Measurements from ENCODE around the gene WDR46. TPM values are rescaled to one million over a fixed set of nuclear protein-coding genes. Genes with fewer than 3 reads are reported as not detected.
A peak's percentile ranks its signal among the peaks of the same experiment; 100 is the strongest.
"Not testable (repeated sequence)": the region's sequence is repeated elsewhere in the genome, so short reads cannot be mapped to it uniquely, and the experiment has no call there.

The WDR46 gene
- total and polyA plus RNA-seq, 2 experiments from 2014 or later, result 34.8 to 70.4 TPM

GRCh38 chr6:33272275-33273128 lies 16.5 kb downstream of the WDR46 start:
- Histone ChIP-seq H3K4me1 (ENCODE audit: low read depth) (peaks cover 10% of the 10 kb centered on the region), H3K9me3 (ENCODE audit: low read depth) (no peaks in the 10 kb centered on the region), H3K4me3 (peak overlapping the region; percentile 84), H3K27me3 (no peaks in the 10 kb centered on the region), H3K27ac (peak overlapping the region; percentile 99), H3K36me3 (peaks cover 40% of the 10 kb centered on the region)
- DNase-seq (ENCODE audit: low read depth in 1 of 2, low spot score in 1 of 2), result no peak
- TF ChIP-seq CTCF (IDR thresholded peaks at IDR 0.05; ENCODE audit: low read depth, low read length), result no peak

GRCh38 chr6:33271468-33272274 lies 17.4 kb downstream of the WDR46 start, which contains the start of the genes RPS18 and VPS52:
TSS of gene RPS18 (plus strand) at chr6:33272075. CDS start at chr6:33272120, 45 bp downstream.
TSS of gene VPS52 (minus strand) at chr6:33271876. CDS start at chr6:33271675, 201 bp downstream.
- Histone ChIP-seq H3K4me1 (ENCODE audit: low read depth) (peaks cover 10% of the 10 kb centered on the region), H3K27ac (peak within 1 kb of the TSS; percentile 99), H3K27me3 (no peaks in the 10 kb centered on the region), H3K36me3 (peaks cover 49% of the 10 kb centered on the region), H3K4me3 (peak within 1 kb of the TSS; percentile 84), H3K9me3 (ENCODE audit: low read depth) (no peaks in the 10 kb centered on the region)
- DNase-seq (ENCODE audit: low read depth in 1 of 2, low spot score in 1 of 2), result peak; percentile 100
- no peak for TF ChIP-seq CTCF (IDR thresholded peaks at IDR 0.05; ENCODE audit: low read depth, low read length)

- Histone ChIP-seq H3K27ac (peak overlapping the region; percentile 99), H3K27me3 (no peaks in the 10 kb centered on the region), H3K9me3 (ENCODE audit: low read depth) (no peaks in the 10 kb centered on the region), H3K36me3 (peaks cover 51% of the 10 kb centered on the region), H3K4me1 (ENCODE audit: low read depth) (peaks cover 10% of the 10 kb centered on the region), H3K4me3 (peak overlapping the region; percentile 84)
- no peak for TF ChIP-seq CTCF (IDR thresholded peaks at IDR 0.05; ENCODE audit: low read depth, low read length)
- DNase-seq (ENCODE audit: low read depth in 1 of 2, low spot score in 1 of 2), result no peak
These were observed 17.9 kb downstream of the WDR46 start for GRCh38 chr6:33271117-33271467.

GRCh38 chr6:33264015-33264414 lies 25.0 kb downstream of the WDR46 start:
- Histone ChIP-seq H3K9me3 (ENCODE audit: low read depth) (no peaks in the 10 kb centered on the region), H3K4me3 (no peak overlapping the region), H3K27ac (no peak overlapping the region), H3K4me1 (ENCODE audit: low read depth) (no peaks in the 10 kb centered on the region), H3K36me3 (peaks cover 44% of the 10 kb centered on the region), H3K27me3 (no peaks in the 10 kb centered on the region)
- DNase-seq (ENCODE audit: low read depth in 1 of 2, low spot score in 1 of 2), result no peak
- no peak for TF ChIP-seq CTCF (IDR thresholded peaks at IDR 0.05; ENCODE audit: low read depth, low read length)

GRCh38 chr6:33262490-33262889 lies 26.5 kb downstream of the WDR46 start:
- not testable (repeated sequence) for DNase-seq (ENCODE audit: low read depth in 1 of 2, low spot score in 1 of 2)
- peaks cover 31% of the 10 kb centered on the region for H3K36me3 ChIP-seq

More at GRCh38 chr6:33262490-33262889, 26.5 kb downstream of the WDR46 start:
- not testable (repeated sequence) for H3K4me1 ChIP-seq (ENCODE audit: low read depth); H3K27ac ChIP-seq; H3K4me3 ChIP-seq; H3K27me3 ChIP-seq; H3K9me3 ChIP-seq (ENCODE audit: low read depth)

All from cardiac muscle cell (in vitro differentiated cells and primary cell).